Cardiac fibroblast (primary cell): ENCODE measurements around the gene SCT.

Experiments
- DNase-seq, 2 donors: peaks; one replicate each; pipeline versions ENCODE4 v3.0.0 to v3.0.0-alpha.2; 2010; ENCODE audit warnings: low read depth in 2 of 2
- H3K4me3 ChIP-seq, 2 donors: replicated peaks in 1 of 2; 1 replicate in 1 of 2; 2 replicates in 1 of 2; pipeline ENCODE4 v1.5.1; 2011; ENCODE audit warnings: low read depth in 2 of 2, low read length in 2 of 2, mild to moderate bottlenecking in 2 of 2, moderate library complexity in 1 of 2
- CTCF ChIP-seq: IDR thresholded peaks from one replicate; pipeline ENCODE4 v1.5.1; 2011; ENCODE audit warnings: low read depth, mild to moderate bottlenecking, low read length, inconsistent platforms

SCT gene

GRCh38 chr11:614021-614622, 12.9 kb downstream of the SCT start:
- DNase-seq, result no peak
- TF ChIP-seq CTCF, result no peak
- H3K4me3 ChIP-seq, result no peak overlapping the region

GRCh38 chr11:613369-613968, 13.5 kb downstream of the SCT start:
- peak; percentile 34 to 57 for DNase-seq
- no peak for TF ChIP-seq CTCF
- H3K4me3 ChIP-seq, result no peak overlapping the region

- no peak for TF ChIP-seq CTCF
- DNase-seq, result no peak
- no peak overlapping the region for H3K4me3 ChIP-seq
These were observed 14.1 kb downstream of the SCT start for GRCh38 chr11:612961-613300.

- DNase-seq, result peak; percentile 22 to 27
- H3K4me3 ChIP-seq, result no peak overlapping the region
- peak; percentile 39 for TF ChIP-seq CTCF
These were observed 14.6 kb downstream of the SCT start for GRCh38 chr11:612201-612960.

- TF ChIP-seq CTCF, result no peak
- no peak overlapping the region for H3K4me3 ChIP-seq
- DNase-seq, result no peak
These were observed 15.7 kb downstream of the SCT start for GRCh38 chr11:611001-611996.

GRCh38 chr11:610146-610801, 16.7 kb downstream of the SCT start:
- TF ChIP-seq CTCF, result no peak
- H3K4me3 ChIP-seq, result no peak overlapping the region
- no peak for DNase-seq
